Vagina (tissue), 2 donors: Measurements from ENCODE around the gene ZRANB3. TPM values are rescaled to one million over a fixed set of nuclear protein-coding genes. Genes with fewer than 3 reads are reported as not detected.
"Not testable (repeated sequence)": the region's sequence is repeated elsewhere in the genome, so short reads cannot be mapped to it uniquely, and the experiment has no call there.

Experiments used
- DNase-seq, 2 donors: peaks; one replicate each; pipeline ENCODE4 v3.0.0-alpha.2; 2017; ENCODE audit errors: extremely low spot score in 2 of 2
- H3K27ac ChIP-seq: fragments of 200-600 bp; sonication (generic); one replicate; pipeline ENCODE4 v1.5.1; 2019
- H3K27me3 ChIP-seq: fragments of 200-600 bp; sonication (generic); one replicate; pipeline ENCODE4 v1.5.1; 2019
- H3K36me3 ChIP-seq, 2 donors: fragments of 200-600 bp; sonication (generic); one replicate each; pipeline ENCODE4 v1.5.1; 2017 to 2019
- H3K4me1 ChIP-seq: fragments of 200-600 bp; sonication (generic); one replicate; pipeline ENCODE4 v1.5.1; 2019
- H3K4me3 ChIP-seq, 2 donors: fragments of 200-600 bp; sonication (generic); 1 replicate in 1 of 2; 2 replicates in 1 of 2; pipeline ENCODE4 v1.5.1; 2016 to 2019
- H3K9me3 ChIP-seq: fragments of 200-600 bp; sonication (generic); one replicate; pipeline ENCODE4 v1.5.1; 2019
- CTCF ChIP-seq, 3 experiments: fragments of 450-650 bp in 2 of 3; fragments of 200-600 bp in 1 of 3; sonication (generic) in 1 of 3; IDR thresholded peaks; one replicate each; pipeline ENCODE4 v1.5.1; 2017 to 2019; ENCODE audit warnings: antibody characterized with exemption in 3 of 3, mild to moderate bottlenecking in 2 of 3, moderate library complexity in 2 of 3
- POLR2A ChIP-seq, 2 donors: fragments of 450-650 bp; IDR thresholded peaks; one replicate each; pipeline ENCODE4 v1.6.1; 2017; ENCODE audit warnings: antibody characterized with exemption in 2 of 2, mild to moderate bottlenecking in 2 of 2, moderate library complexity in 2 of 2
- POLR2AphosphoS5 ChIP-seq, 2 donors: sonication (generic); formaldehyde crosslinking; IDR thresholded peaks; one replicate each; pipeline ENCODE4 v1.9.0; 2017; ENCODE audit warnings: antibody characterized with exemption in 2 of 2, mild to moderate bottlenecking in 2 of 2, low read depth in 1 of 2; ENCODE audit not compliant: insufficient read depth in 1 of 2
- intact Hi-C: fragments of 100-400 bp; cut with DNase I; formaldehyde crosslinking; loops from one replicate; pipeline ENCODE4 v1.15.1; 2023
- total RNA-seq: library from RNA; depleted of rRNA; stranded (reverse); fragments of >200 nt; gene quantifications from one replicate; pipeline ENCODE4 v1.2.3, GENCODE V29; 2016

Gene ZRANB3
- total RNA-seq, 1 donor from 2014 or later = 1.5 TPM

GRCh38 chr2:135457279-135457678 is 73.7 kb downstream of the ZRANB3 start:
- H3K4me3 ChIP-seq = no peak overlapping the region
- H3K27me3 ChIP-seq = no peaks in the 10 kb centered on the region
- H3K36me3 ChIP-seq = no peaks in the 10 kb centered on the region
- no peak for DNase-seq
- peaks cover 5% of the 10 kb centered on the region for H3K9me3 ChIP-seq
- no peak for TF ChIP-seq POLR2A (IDR thresholded peaks at IDR 0.05)
- no peak for TF ChIP-seq CTCF (IDR thresholded peaks at IDR 0.05)
- TF ChIP-seq POLR2AphosphoS5 (IDR thresholded peaks at IDR 0.05; ENCODE audit: insufficient read depth in 1 of 2, low read depth in 1 of 2) = no peak
- intact Hi-C loops = no loop called here
- H3K4me1 ChIP-seq = no peaks in the 10 kb centered on the region
- H3K27ac ChIP-seq = no peak overlapping the region

GRCh38 chr2:135456835-135457234 is 74.2 kb downstream of the ZRANB3 start:
- H3K4me3 ChIP-seq = no peak overlapping the region
- H3K36me3 ChIP-seq = no peaks in the 10 kb centered on the region
- peaks cover 5% of the 10 kb centered on the region for H3K9me3 ChIP-seq
- intact Hi-C loops = no loop called here
- H3K4me1 ChIP-seq = no peaks in the 10 kb centered on the region
- H3K27me3 ChIP-seq = no peaks in the 10 kb centered on the region
- no peak for TF ChIP-seq CTCF (IDR thresholded peaks at IDR 0.05)
- TF ChIP-seq POLR2A (IDR thresholded peaks at IDR 0.05) = no peak
- TF ChIP-seq POLR2AphosphoS5 (IDR thresholded peaks at IDR 0.05; ENCODE audit: insufficient read depth in 1 of 2, low read depth in 1 of 2) = no peak
- H3K27ac ChIP-seq = no peak overlapping the region
- no peak for DNase-seq

DNA sequence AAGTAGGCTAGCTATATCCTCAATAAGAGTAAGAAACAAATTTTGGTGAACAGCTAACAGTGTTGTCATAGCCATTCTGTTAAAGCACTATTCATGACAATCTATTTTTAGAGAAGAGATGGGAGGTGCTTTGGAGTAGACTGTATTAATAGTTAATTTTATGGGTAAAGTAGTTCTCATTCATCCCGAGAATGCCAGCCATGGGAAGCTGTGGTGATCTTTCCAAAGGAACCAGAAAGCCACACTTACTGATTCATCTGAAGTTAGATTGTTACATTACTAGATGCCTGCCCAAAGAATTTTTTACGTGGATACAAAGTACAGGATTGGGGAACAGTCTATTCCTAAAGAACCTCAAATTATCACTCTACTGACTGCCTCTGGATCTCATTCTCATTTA is 74.6 kb downstream of the ZRANB3 start:
- no peaks in the 10 kb centered on the region for H3K27me3 ChIP-seq
- TF ChIP-seq POLR2AphosphoS5 (IDR thresholded peaks at IDR 0.05; ENCODE audit: insufficient read depth in 1 of 2, low read depth in 1 of 2) (no peak), POLR2A (IDR thresholded peaks at IDR 0.05) (no peak), CTCF (IDR thresholded peaks at IDR 0.05) (no peak)
- intact Hi-C loops = no loop called here
- DNase-seq = no peak
- no peaks in the 10 kb centered on the region for H3K4me1 ChIP-seq
- H3K9me3 ChIP-seq = peaks cover 5% of the 10 kb centered on the region
- H3K27ac ChIP-seq = no peak overlapping the region
- H3K36me3 ChIP-seq = no peaks in the 10 kb centered on the region
- H3K4me3 ChIP-seq = no peak overlapping the region

DNA sequence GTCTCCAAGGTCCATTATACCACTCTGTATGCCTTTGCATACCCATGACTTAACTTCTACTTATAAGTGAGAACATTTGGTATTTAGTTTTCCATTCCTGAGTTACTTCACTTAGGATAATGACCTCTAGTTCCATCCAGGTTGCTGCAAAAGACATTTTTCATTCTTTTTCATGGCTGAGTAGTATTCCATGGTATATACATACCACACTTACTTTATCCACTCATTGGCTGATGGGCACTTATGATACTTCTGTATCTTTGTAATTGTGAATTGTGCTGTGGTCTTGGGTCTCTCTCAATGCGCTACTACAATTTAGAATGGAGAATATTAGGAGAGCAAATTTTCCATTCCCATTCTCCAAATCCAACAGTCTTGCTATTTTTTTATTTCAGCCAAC is 76.4 kb downstream of the ZRANB3 start:
- intact Hi-C loops = no loop called here
- DNase-seq = no peak
- Histone ChIP-seq H3K27me3 (no peaks in the 10 kb centered on the region), H3K36me3 (no peaks in the 10 kb centered on the region), H3K4me3 (no peak overlapping the region), H3K27ac (no peak overlapping the region), H3K4me1 (no peaks in the 10 kb centered on the region), H3K9me3 (peaks cover 5% of the 10 kb centered on the region)
- TF ChIP-seq POLR2AphosphoS5 (IDR thresholded peaks at IDR 0.05; ENCODE audit: insufficient read depth in 1 of 2, low read depth in 1 of 2) (no peak), CTCF (IDR thresholded peaks at IDR 0.05) (no peak), POLR2A (IDR thresholded peaks at IDR 0.05) (no peak)

DNA sequence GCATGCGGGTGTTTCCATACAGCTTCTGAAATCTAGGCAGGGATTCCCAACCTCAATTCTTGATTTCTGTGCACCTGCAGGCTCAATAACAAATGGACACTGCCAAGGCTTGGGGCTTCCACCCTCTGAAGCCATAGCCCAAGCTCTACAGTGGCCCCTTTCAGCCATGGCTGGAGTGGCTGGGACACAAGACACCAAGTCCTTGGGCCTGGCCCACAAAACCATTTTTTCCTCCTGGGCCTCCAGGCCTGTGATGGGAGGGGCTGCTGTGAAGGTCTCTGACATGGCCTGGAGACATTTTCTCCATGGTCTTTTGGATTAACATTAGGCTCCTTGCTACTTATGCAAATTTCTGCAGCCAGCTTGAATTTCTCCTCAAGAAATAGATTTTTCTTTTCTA is 78.0 kb downstream of the ZRANB3 start:
- H3K4me1 ChIP-seq, H3K9me3 ChIP-seq, H3K27ac ChIP-seq, H3K27me3 ChIP-seq, H3K4me3 ChIP-seq, DNase-seq, intact Hi-C loops, H3K36me3 ChIP-seq: not testable (repeated sequence)

- no peak overlapping the region for H3K27ac ChIP-seq
- intact Hi-C loops = no loop called here
- H3K4me1 ChIP-seq = no peaks in the 10 kb centered on the region
- H3K9me3 ChIP-seq = peaks cover 5% of the 10 kb centered on the region
- no peak overlapping the region for H3K4me3 ChIP-seq
- DNase-seq = no peak
- TF ChIP-seq POLR2A (IDR thresholded peaks at IDR 0.05) = no peak
- TF ChIP-seq CTCF (IDR thresholded peaks at IDR 0.05) = no peak
- no peak for TF ChIP-seq POLR2AphosphoS5 (IDR thresholded peaks at IDR 0.05; ENCODE audit: insufficient read depth in 1 of 2, low read depth in 1 of 2)
- no peaks in the 10 kb centered on the region for H3K36me3 ChIP-seq
- H3K27me3 ChIP-seq = no peaks in the 10 kb centered on the region
These were observed 79.1 kb downstream of the ZRANB3 start for GRCh38 chr2:135451966-135452365.

DNA sequence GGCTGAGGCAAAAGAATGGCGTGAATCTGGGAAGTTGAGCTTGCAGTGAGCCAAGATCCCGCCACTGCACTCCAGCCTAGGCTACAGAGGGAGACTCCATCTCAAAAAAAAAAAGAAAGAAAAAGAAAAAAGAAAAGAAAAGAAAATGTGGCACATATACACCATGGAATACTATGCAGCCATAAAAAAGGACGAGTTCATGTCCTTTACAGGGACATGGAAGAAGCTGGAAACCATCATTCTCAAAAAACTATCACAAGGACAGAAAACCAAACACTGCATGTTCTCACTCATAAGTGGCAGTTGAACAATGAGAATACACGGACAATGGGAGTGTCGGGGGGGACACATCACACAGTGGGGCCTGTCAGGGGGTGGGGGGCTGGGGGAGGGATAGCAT is 88.0 kb downstream of the ZRANB3 start:
- H3K4me3 ChIP-seq, DNase-seq, H3K9me3 ChIP-seq, H3K36me3 ChIP-seq, intact Hi-C loops, H3K4me1 ChIP-seq, H3K27me3 ChIP-seq, H3K27ac ChIP-seq: not testable (repeated sequence)

GRCh38 chr2:135435155-135435554 is 95.9 kb downstream of the ZRANB3 start:
- DNase-seq, H3K9me3 ChIP-seq, H3K27me3 ChIP-seq, H3K4me1 ChIP-seq, intact Hi-C loops, H3K4me3 ChIP-seq, H3K36me3 ChIP-seq, H3K27ac ChIP-seq: not testable (repeated sequence)
